CD8-positive, alpha-beta memory T cell (primary cell): Measurements from ENCODE around the gene CSNK1G2. TPM values are rescaled to one million over a fixed set of nuclear protein-coding genes. Genes with fewer than 3 reads are reported as not detected.

Experiments used
- CTCF ChIA-PET: fragments of 350-600 bp; sonication (Branson Sonifier 250); formaldehyde crosslinking; loops from one replicate; lab custom pipeline; 2021; ENCODE audit warnings: antibody characterized with exemption; lab: Charles Lee
- POLR2A ChIA-PET: fragments of 350-600 bp; sonication (Branson Sonifier 250); formaldehyde crosslinking; loops from one replicate; lab custom pipeline; 2021; ENCODE audit warnings: antibody characterized with exemption; lab: Charles Lee
- DNase-seq, 5 donors: peaks; one replicate each; pipeline versions ENCODE4 v3.0.0 to v3.0.0-alpha.2; 2020 to 2022; ENCODE audit warnings: mixed read lengths in 1 of 5
- H3K27ac ChIP-seq: one replicate; pipeline ENCODE4 v1.7.0; 2013; ENCODE audit warnings: low read depth, mild to moderate bottlenecking, low read length, moderate library complexity
- H3K27me3 ChIP-seq: 2 replicates; pipeline ENCODE4 v1.7.0; 2013; ENCODE audit warnings: low read length, mild to moderate bottlenecking; ENCODE audit not compliant: insufficient read depth, poor library complexity, severe bottlenecking
- H3K36me3 ChIP-seq: 2 replicates; pipeline ENCODE4 v1.7.0; 2013; ENCODE audit warnings: mild to moderate bottlenecking, low read length, moderate library complexity; ENCODE audit not compliant: insufficient read depth
- H3K4me1 ChIP-seq: 2 replicates; pipeline ENCODE4 v1.7.0; 2013; ENCODE audit warnings: mild to moderate bottlenecking, low read length, moderate library complexity; ENCODE audit not compliant: insufficient read depth
- H3K4me3 ChIP-seq: 2 replicates; pipeline ENCODE4 v1.7.0; 2013; ENCODE audit warnings: mild to moderate bottlenecking, low read length
- H3K9me3 ChIP-seq: 2 replicates; pipeline ENCODE4 v1.7.0; 2013; ENCODE audit warnings: mild to moderate bottlenecking, low read length
- H3K27ac Mint-ChIP-seq, 8 donors: one replicate each; pipeline ENCODE4 v1.8.0; 2020 to 2021; ENCODE audit warnings: mixed read lengths in 8 of 8, mild to moderate bottlenecking in 6 of 8, inconsistent platforms in 3 of 8, moderate library complexity in 3 of 8
- H3K27me3 Mint-ChIP-seq, 2 donors: one replicate each; pipeline ENCODE4 v1.8.0; 2020 to 2021; ENCODE audit warnings: mixed read lengths in 2 of 2, mild to moderate bottlenecking in 1 of 2, moderate library complexity in 1 of 2
- H3K36me3 Mint-ChIP-seq, 3 donors: one replicate each; pipeline ENCODE4 v1.8.0; 2020 to 2021; ENCODE audit warnings: mixed read lengths in 3 of 3, inconsistent platforms in 1 of 3, mild to moderate bottlenecking in 1 of 3
- H3K4me1 Mint-ChIP-seq, 3 donors: one replicate each; pipeline ENCODE4 v1.8.0; 2020 to 2021; ENCODE audit warnings: mixed read lengths in 3 of 3, inconsistent platforms in 1 of 3, mild to moderate bottlenecking in 1 of 3
- H3K4me3 Mint-ChIP-seq, 7 donors: one replicate each; pipeline ENCODE4 v1.8.0; 2020 to 2021; ENCODE audit warnings: mixed read lengths in 7 of 7, mild to moderate bottlenecking in 6 of 7, moderate library complexity in 4 of 7, inconsistent platforms in 2 of 7
- H3K9me3 Mint-ChIP-seq, 5 donors: one replicate each; pipeline ENCODE4 v1.8.0; 2020 to 2022; ENCODE audit warnings: mixed read lengths in 5 of 5, mild to moderate bottlenecking in 3 of 5, moderate library complexity in 2 of 5, inconsistent platforms in 1 of 5
- polyA plus RNA-seq: library from polyadenylated mRNA; unstranded; fragments of 300-500 nt; fragmentation: Illumina TruSeq; gene quantifications from one replicate; pipeline ENCODE4 v1.2.3, GENCODE V29; 2021
- total RNA-seq, 2 experiments: library from RNA; stranded (reverse); gene quantifications; one replicate each; pipeline ENCODE4 v1.2.3, GENCODE V29; 2021

CSNK1G2 gene
- total and polyA plus RNA-seq, 3 experiments from 2014 or later: 58.2 to 63.5 (median 62.1) TPM

DNA sequence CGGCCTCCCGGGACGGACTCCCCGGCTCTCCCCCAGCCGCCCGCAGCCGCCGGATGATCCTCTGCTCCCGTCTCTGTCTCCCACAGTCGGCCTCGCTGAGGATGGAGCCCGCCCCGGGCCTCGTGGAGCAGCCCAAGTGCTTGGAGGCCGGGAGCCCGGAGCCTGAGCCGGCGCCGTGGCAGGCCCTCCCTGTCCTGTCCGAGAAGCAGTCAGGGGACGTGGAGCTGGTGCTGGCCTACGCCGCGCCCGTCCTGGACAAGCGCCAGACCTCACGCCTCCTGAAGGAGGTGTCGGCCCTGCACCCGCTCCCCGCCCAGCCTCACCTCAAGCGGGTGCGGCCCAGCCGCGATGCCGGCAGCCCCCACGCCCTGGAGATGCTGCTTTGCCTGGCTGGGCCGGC, 29.0 kb upstream of the CSNK1G2 start:
- Mint-ChIP-seq H3K9me3 (no peaks in the 10 kb centered on the region), H3K27ac (no peak overlapping the region), H3K36me3 (peaks cover 0 to 10% (median 0%) of the 10 kb centered on the region in 3 donors), H3K27me3 (no peaks in the 10 kb centered on the region), H3K4me3 (no peak overlapping the region), H3K4me1 (peaks cover 15 to 30% (median 26%) of the 10 kb centered on the region in 3 donors)
- ChIA-PET POLR2A (no interaction called here), CTCF (interaction anchor here (1.2 to 1.5 kb wide), 3 partner anchors 9 to 86 kb away, joined by 3 read pairs; no protein-coding TSS in a partner anchor)
- Histone ChIP-seq H3K36me3 (no peaks in the 10 kb centered on the region), H3K4me3 (no peak overlapping the region), H3K9me3 (no peaks in the 10 kb centered on the region), H3K4me1 (no peaks in the 10 kb centered on the region), H3K27me3 (no peaks in the 10 kb centered on the region), H3K27ac (no peak overlapping the region)
- DNase-seq: no peak

DNA sequence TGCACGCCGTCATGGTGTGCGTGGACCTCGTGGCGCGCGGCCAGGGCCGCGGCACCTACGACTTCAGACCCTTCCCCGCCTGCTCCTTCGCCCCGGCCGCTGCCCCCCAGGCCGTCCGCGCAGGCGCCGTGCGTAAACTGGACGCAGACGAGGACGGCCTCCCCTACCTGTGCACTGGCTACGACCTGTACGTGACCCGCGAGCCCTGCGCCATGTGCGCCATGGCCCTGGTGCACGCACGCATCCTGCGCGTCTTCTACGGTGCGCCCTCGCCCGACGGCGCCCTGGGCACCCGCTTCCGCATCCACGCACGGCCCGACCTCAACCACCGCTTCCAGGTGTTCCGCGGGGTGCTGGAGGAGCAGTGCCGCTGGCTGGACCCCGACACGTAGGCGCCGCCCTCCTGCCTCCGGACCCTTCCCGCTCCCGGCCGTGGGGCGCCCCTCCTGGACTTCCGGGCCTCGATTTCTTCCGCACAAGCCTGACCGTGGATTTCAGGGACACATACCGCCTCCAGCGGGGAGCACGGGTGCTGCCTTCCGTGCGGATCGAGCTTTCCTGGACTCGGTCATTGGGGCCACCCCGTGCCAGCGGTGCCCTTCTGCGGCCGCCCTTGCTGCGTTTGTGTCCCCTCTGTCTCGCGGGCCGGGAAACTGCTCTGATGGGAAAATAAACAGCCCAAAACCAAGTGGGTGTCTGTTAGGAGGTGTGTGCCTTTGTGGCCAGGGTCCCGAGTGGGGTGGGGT, 28.0 kb upstream of the CSNK1G2 start:
- no peak overlapping the region for H3K4me3 ChIP-seq
- H3K27ac Mint-ChIP-seq: peak overlapping the region in 1 of 8 donors; percentile 77
- H3K4me1 ChIP-seq: no peaks in the 10 kb centered on the region
- H3K27me3 ChIP-seq: no peaks in the 10 kb centered on the region
- CTCF ChIA-PET: interaction anchor here (1.2 to 1.5 kb wide), 2 partner anchors 10 to 87 kb away, joined by 3 read pairs; no protein-coding TSS in a partner anchor
- peaks cover 16 to 30% (median 23%) of the 10 kb centered on the region in 3 donors for H3K4me1 Mint-ChIP-seq
- no peaks in the 10 kb centered on the region for H3K36me3 ChIP-seq
- DNase-seq: no peak
- no peaks in the 10 kb centered on the region for H3K9me3 ChIP-seq
- no peak overlapping the region for H3K27ac ChIP-seq
- H3K36me3 Mint-ChIP-seq: peaks cover 0 to 15% (median 0%) of the 10 kb centered on the region in 3 donors
- POLR2A ChIA-PET: no interaction called here
- no peak overlapping the region for H3K4me3 Mint-ChIP-seq
- no peaks in the 10 kb centered on the region for H3K9me3 Mint-ChIP-seq
- H3K27me3 Mint-ChIP-seq: no peaks in the 10 kb centered on the region

DNA sequence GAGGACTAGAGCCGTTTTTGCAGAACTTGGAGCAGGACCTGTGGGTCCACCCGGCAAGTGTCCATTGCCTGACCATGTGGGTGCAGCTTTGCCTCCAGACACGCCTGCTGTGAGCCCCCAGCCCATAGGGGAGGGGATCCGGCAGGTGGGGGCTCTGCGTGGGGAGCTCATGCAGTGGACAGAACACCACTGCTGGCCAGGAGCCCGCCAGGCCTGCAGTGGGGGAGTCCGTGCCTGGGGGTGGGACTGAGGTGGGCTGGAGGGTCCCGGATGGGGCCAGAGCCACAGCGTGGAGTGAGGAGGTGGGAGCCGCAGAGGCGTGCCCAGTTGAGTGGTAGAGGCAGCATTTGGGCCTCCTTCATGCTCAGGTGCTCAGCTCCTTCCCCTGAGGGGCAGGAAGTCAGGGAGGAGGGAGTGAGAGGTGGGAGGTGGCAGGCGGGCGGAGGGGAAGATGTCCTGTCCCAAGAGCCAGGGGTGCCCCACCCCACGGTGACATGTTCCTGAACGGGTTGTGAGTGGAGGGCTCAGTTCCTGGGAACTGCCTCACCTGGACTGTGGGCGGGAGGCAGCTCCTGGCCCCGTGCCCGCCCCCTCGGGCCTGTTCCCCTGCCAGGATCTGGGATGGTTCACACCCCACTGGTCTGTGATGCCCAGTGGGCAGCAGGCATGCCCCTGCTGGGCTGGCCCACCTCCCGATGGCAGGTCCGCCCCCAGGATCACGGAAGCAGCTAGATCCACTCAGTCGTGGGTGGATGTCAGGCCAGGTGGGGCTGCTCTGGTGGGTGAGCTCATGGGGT, 27.0 kb upstream of the CSNK1G2 start:
- no peaks in the 10 kb centered on the region for H3K36me3 ChIP-seq
- Mint-ChIP-seq H3K9me3 (no peaks in the 10 kb centered on the region), H3K27me3 (no peaks in the 10 kb centered on the region), H3K36me3 (peaks cover 0 to 25% (median 0%) of the 10 kb centered on the region in 3 donors), H3K27ac (peak overlapping the region in 1 of 8 donors; percentile 77), H3K4me1 (peaks cover 14 to 24% (median 15%) of the 10 kb centered on the region in 3 donors), H3K4me3 (peak overlapping the region in 1 of 7 donors; percentile 37)
- no peak overlapping the region for H3K4me3 ChIP-seq
- CTCF ChIA-PET: no interaction called here
- no peaks in the 10 kb centered on the region for H3K27me3 ChIP-seq
- H3K9me3 ChIP-seq: no peaks in the 10 kb centered on the region
- no peak overlapping the region for H3K27ac ChIP-seq
- H3K4me1 ChIP-seq: no peaks in the 10 kb centered on the region
- POLR2A ChIA-PET: no interaction called here
- no peak for DNase-seq

DNA sequence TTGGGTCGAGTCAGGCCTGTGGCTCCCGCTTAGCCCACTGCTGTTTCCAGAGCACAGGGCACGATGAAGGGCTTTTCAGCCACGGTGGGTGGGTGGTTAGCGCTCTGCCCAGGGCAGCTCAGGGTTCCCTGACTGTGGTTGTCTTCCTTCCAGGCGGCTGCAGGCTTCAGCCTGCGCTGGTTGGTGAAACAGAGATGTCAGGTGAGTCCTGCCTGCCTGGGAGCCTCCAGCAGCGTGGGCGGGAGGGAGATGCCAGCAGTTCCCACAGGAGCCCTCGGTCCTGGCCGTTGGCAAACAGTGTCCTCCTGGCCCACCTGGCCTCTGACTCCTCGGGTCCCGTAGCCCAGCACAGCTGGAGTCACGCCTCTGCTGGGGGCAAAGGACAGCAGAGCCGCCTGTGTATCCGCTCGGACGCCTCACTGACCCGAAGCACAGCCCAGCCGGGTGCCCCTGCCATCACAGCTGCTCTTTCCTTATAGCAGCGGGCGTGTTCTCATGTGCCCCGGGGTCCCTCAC, 26.1 kb upstream of the CSNK1G2 start:
- POLR2A ChIA-PET: no interaction called here
- no peak for DNase-seq
- H3K9me3 ChIP-seq: no peaks in the 10 kb centered on the region
- no peaks in the 10 kb centered on the region for H3K27me3 Mint-ChIP-seq
- H3K4me3 Mint-ChIP-seq: no peak overlapping the region
- no peak overlapping the region for H3K27ac ChIP-seq
- H3K36me3 ChIP-seq: no peaks in the 10 kb centered on the region
- H3K36me3 Mint-ChIP-seq: peaks cover 0 to 28% (median 0%) of the 10 kb centered on the region in 3 donors
- peaks cover 5 to 15% (median 6%) of the 10 kb centered on the region in 3 donors for H3K4me1 Mint-ChIP-seq
- H3K9me3 Mint-ChIP-seq: no peaks in the 10 kb centered on the region
- H3K27ac Mint-ChIP-seq: no peak overlapping the region
- H3K27me3 ChIP-seq: no peaks in the 10 kb centered on the region
- no peaks in the 10 kb centered on the region for H3K4me1 ChIP-seq
- CTCF ChIA-PET: interaction anchor here (1.2 kb wide), 1 partner anchor 17 kb away, joined by 3 read pairs; no protein-coding TSS in a partner anchor
- no peak overlapping the region for H3K4me3 ChIP-seq

DNA sequence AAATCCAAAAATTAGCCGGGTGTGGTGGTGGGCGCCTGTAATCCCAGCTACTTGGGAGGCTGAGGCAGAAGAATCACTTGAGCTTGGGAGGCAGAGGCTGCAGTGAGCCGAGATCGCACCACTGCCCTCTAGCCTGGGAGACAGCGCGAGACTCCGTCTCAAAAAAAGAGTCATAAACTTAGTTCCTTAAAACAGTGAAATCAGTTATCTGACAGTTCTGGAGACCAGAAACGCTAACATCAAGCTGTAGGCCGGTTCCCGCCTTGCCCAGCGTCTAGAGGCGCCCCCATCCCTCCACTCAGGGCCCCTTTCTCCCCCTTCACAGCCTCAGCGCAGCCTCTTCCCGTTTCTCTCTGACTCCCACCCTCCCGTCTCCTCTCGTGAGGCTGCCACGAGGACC, 23.8 kb upstream of the CSNK1G2 start:
- CTCF ChIA-PET: no interaction called here
- DNase-seq: no peak
- no peaks in the 10 kb centered on the region for H3K9me3 Mint-ChIP-seq
- H3K27me3 Mint-ChIP-seq: no peaks in the 10 kb centered on the region
- no peak overlapping the region for H3K27ac ChIP-seq
- POLR2A ChIA-PET: no interaction called here
- no peaks in the 10 kb centered on the region for H3K36me3 ChIP-seq
- no peaks in the 10 kb centered on the region for H3K9me3 ChIP-seq
- H3K36me3 Mint-ChIP-seq: peaks cover 0 to 38% (median 0%) of the 10 kb centered on the region in 3 donors
- H3K4me3 ChIP-seq: no peak overlapping the region
- H3K27ac Mint-ChIP-seq: peak overlapping the region in 2 of 8 donors; percentile 21 to 46
- H3K4me1 Mint-ChIP-seq: peaks cover 0 to 1% (median 0%) of the 10 kb centered on the region in 3 donors
- no peaks in the 10 kb centered on the region for H3K4me1 ChIP-seq
- H3K27me3 ChIP-seq: no peaks in the 10 kb centered on the region
- no peak overlapping the region for H3K4me3 Mint-ChIP-seq

DNA sequence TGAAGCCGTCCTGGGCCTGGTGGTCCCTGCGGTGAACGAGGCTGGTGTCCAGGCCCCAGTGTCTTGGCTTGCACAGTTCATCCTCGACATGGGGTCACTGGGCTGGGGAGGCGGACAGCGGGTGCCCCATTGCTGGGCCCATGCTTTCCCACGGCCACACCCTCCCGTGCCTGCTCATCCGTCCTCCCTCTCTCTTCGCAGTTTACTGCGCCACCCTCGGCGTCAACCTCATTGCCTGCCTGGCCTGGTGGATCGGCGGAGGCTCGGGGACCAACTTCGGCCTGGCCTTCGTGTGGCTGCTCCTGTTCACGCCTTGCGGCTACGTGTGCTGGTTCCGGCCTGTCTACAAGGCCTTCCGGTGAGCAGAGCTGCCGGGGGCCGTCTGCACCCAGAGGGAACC, 23.0 kb upstream of the CSNK1G2 start:
- POLR2A ChIA-PET: interaction anchor here (0.7 kb wide), 1 partner anchor 73 kb away, joined by 6 read pairs; no protein-coding TSS in a partner anchor
- Histone ChIP-seq H3K27ac (no peak overlapping the region), H3K9me3 (no peaks in the 10 kb centered on the region), H3K27me3 (no peaks in the 10 kb centered on the region), H3K4me1 (no peaks in the 10 kb centered on the region), H3K36me3 (no peaks in the 10 kb centered on the region), H3K4me3 (no peak overlapping the region)
- H3K27me3 Mint-ChIP-seq: no peaks in the 10 kb centered on the region
- DNase-seq: no peak
- no peaks in the 10 kb centered on the region for H3K9me3 Mint-ChIP-seq
- H3K4me3 Mint-ChIP-seq: no peak overlapping the region
- peaks cover 0 to 1% (median 0%) of the 10 kb centered on the region in 3 donors for H3K4me1 Mint-ChIP-seq
- CTCF ChIA-PET: no interaction called here
- no peak overlapping the region for H3K27ac Mint-ChIP-seq
- H3K36me3 Mint-ChIP-seq: peaks cover 0 to 39% (median 0%) of the 10 kb centered on the region in 3 donors

DNA sequence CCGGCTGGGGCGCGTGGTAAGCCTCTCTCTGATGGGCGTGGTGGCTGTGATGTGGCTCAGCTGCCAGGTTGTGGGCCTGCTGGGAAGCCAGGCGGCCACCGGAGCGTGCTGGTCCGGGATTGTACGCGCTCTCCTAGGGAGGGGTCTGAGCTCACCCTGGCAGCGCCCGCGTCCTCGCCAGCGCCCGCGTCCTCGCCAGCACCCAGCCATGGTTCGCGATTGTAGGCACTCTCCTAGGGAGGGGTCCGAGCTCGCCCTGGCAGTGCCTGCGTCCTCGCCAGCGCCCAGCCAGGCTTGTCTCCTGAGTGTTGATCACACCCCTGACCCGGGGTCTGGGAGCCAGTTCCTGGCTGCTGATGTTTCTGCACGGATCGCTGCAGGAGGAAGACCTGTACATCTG, 22.0 kb upstream of the CSNK1G2 start:
- Mint-ChIP-seq H3K27ac (no peak overlapping the region), H3K9me3 (no peaks in the 10 kb centered on the region), H3K4me1 (peaks cover 0 to 1% (median 0%) of the 10 kb centered on the region in 3 donors), H3K36me3 (peaks cover 0 to 38% (median 0%) of the 10 kb centered on the region in 3 donors), H3K4me3 (no peak overlapping the region), H3K27me3 (no peaks in the 10 kb centered on the region)
- Histone ChIP-seq H3K4me3 (no peak overlapping the region), H3K27me3 (no peaks in the 10 kb centered on the region), H3K36me3 (no peaks in the 10 kb centered on the region), H3K9me3 (no peaks in the 10 kb centered on the region), H3K27ac (no peak overlapping the region), H3K4me1 (no peaks in the 10 kb centered on the region)
- no peak for DNase-seq
- CTCF ChIA-PET: interaction anchor here (1.6 kb wide), 1 partner anchor 10 kb away, joined by 3 read pairs; no protein-coding TSS in a partner anchor
- POLR2A ChIA-PET: no interaction called here
